Suprapubic skin (tissue), 4 donors: ENCODE measurements around the gene RAB31.

Experiments
- CTCF ChIP-seq, 2 donors: fragments of 200-600 bp in 1 of 2; fragments of 450-650 bp in 1 of 2; sonication (generic) in 1 of 2; IDR thresholded peaks; one replicate each; pipeline ENCODE4 v1.5.1; 2016 to 2019; ENCODE audit warnings: antibody characterized with exemption in 2 of 2, mild to moderate bottlenecking in 1 of 2, moderate library complexity in 1 of 2
- POLR2A ChIP-seq, 2 donors: fragments of 450-650 bp; IDR thresholded peaks; one replicate each; pipeline ENCODE4 v1.6.1; 2017; ENCODE audit warnings: antibody characterized with exemption in 2 of 2, mild to moderate bottlenecking in 2 of 2, moderate library complexity in 2 of 2
- POLR2AphosphoS5 ChIP-seq, 3 donors: sonication (generic); formaldehyde crosslinking; IDR thresholded peaks; one replicate each; pipeline ENCODE4 v1.6.1; 2017; ENCODE audit warnings: antibody characterized with exemption in 3 of 3

DNA sequence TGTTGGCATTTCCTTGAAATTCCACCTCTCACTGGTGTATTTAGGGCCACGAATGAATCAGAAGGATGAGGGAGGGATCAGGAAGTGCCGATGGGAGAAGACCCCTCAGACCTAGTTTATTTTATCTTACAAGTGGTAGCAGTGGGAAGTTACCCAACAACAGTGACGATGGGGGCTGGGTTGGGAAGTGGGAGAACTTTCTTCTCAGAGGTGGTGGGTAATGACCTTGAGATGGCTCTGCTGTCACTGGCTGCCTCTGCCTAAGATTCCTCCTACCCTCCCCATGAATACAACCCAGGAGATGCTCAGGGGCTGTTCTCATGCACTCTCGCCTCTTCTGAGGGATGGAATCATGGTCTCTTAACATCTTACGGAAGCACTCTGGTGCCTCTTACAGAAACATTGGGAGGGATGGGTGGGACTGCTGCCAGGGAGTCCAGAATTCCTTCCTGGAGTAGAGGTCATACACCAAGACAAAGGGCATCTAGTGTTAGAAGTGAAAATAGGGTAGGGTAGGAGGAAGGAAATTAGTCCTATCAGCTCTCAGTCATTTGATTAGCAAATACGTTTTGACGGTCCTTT is 119.2 kb downstream of the RAB31 start:
- no peak for TF ChIP-seq POLR2AphosphoS5 (IDR thresholded peaks at IDR 0.05)
- no peak for TF ChIP-seq CTCF (IDR thresholded peaks at IDR 0.05)
- no peak for TF ChIP-seq POLR2A (IDR thresholded peaks at IDR 0.05)
